HEK293 (cell line): ENCODE results near the gene INSRR.

Experiments used
- CTCF ChIA-PET: fragments of 350-600 bp; formaldehyde crosslinking; extraction: SDS; loops from one replicate; lab custom pipeline; 2021; ENCODE audit warnings: antibody characterized with exemption; lab: Yijun Ruan, JAX
- POLR2A ChIA-PET: fragments of 300-600 bp; formaldehyde crosslinking; extraction: SDS; loops from one replicate; lab custom pipeline; 2020; ENCODE audit warnings: antibody characterized with exemption, inconsistent platforms; lab: Yijun Ruan, JAX
- H3K27ac ChIP-seq: fragments of 200-500 bp; sonication (Bioruptor generic); 2 replicates; pipeline ENCODE4 v1.5.1; 2014; ENCODE audit warnings: low read depth, low read length, control low read depth, inconsistent platforms; ENCODE audit errors: extremely low read depth
- H3K36me3 ChIP-seq, 2 experiments: fragments of 200-500 bp in 1 of 2; sonication (Bioruptor generic) in 1 of 2; 1 replicate in 1 of 2; 2 replicates in 1 of 2; pipeline ENCODE4 v1.5.1; 2014 to 2017; ENCODE audit warnings: inconsistent platforms in 2 of 2, low read length in 2 of 2; ENCODE audit not compliant: control insufficient read depth in 2 of 2, insufficient read depth in 1 of 2
- H3K4me1 ChIP-seq: fragments of 200-500 bp; sonication (Bioruptor generic); 2 replicates; pipeline ENCODE4 v1.5.1; 2014; ENCODE audit warnings: mild to moderate bottlenecking, low read length, inconsistent platforms; ENCODE audit not compliant: control insufficient read depth, insufficient read depth
- H3K4me3 ChIP-seq: 2 replicates; pipeline ENCODE4 v1.5.1; 2011; ENCODE audit warnings: low read depth, mild to moderate bottlenecking, control low read depth, low read length, moderate library complexity
- H3K9me3 ChIP-seq: fragments of 200-500 bp; sonication (Bioruptor generic); 2 replicates; pipeline ENCODE4 v1.5.1; 2014; ENCODE audit warnings: low read depth, low read length, inconsistent platforms; ENCODE audit not compliant: control insufficient read depth, insufficient read depth
- EGR2 ChIP-seq: fragments of 450-650 bp; formaldehyde crosslinking; IDR thresholded peaks from 2 replicates; pipeline ENCODE4 v1.5.1; 2016; ENCODE audit warnings: low read depth, missing biosample characterization, missing genetic modification characterization
- GLIS1 ChIP-seq: fragments of 450-650 bp; formaldehyde crosslinking; IDR thresholded peaks from 2 replicates; pipeline ENCODE4 v1.5.1; 2016; ENCODE audit warnings: missing biosample characterization, missing genetic modification characterization
- HOXC10 ChIP-seq: sonication (generic); formaldehyde crosslinking; IDR thresholded peaks from 2 replicates; pipeline ENCODE4 v1.8.1; 2023; ENCODE audit warnings: mild to moderate bottlenecking, missing genetic modification reagents
- KLF8 ChIP-seq: fragments of 450-650 bp; formaldehyde crosslinking; IDR thresholded peaks from 2 replicates; pipeline ENCODE4 v1.5.1; 2016; ENCODE audit warnings: missing biosample characterization, missing genetic modification characterization
- PRDM1 ChIP-seq: fragments of 450-650 bp; formaldehyde crosslinking; IDR thresholded peaks from 2 replicates; pipeline ENCODE4; 2016; ENCODE audit warnings: missing biosample characterization, missing genetic modification characterization
- PRDM6 ChIP-seq: fragments of 450-650 bp; formaldehyde crosslinking; IDR thresholded peaks from 2 replicates; pipeline ENCODE4 v1.5.1; 2017; ENCODE audit warnings: missing biosample characterization, missing genetic modification characterization
- SP2 ChIP-seq: fragments of 450-650 bp; formaldehyde crosslinking; IDR thresholded peaks from 2 replicates; pipeline ENCODE4 v1.5.1; 2016; ENCODE audit warnings: missing biosample characterization, missing genetic modification characterization
- SP3 ChIP-seq: fragments of 450-650 bp; formaldehyde crosslinking; IDR thresholded peaks from 2 replicates; pipeline ENCODE4 v1.5.1; 2016; ENCODE audit warnings: missing biosample characterization, missing genetic modification characterization
- SP7 ChIP-seq: fragments of 450-650 bp; formaldehyde crosslinking; IDR thresholded peaks from 2 replicates; pipeline ENCODE4 v1.5.1; 2016; ENCODE audit warnings: missing biosample characterization, missing genetic modification characterization
- ZFHX2 ChIP-seq: fragments of 450-650 bp; formaldehyde crosslinking; conservative IDR thresholded peaks from 2 replicates; pipeline ENCODE4 v1.5.1; 2016; ENCODE audit warnings: missing biosample characterization, missing genetic modification characterization
- ZNF133 ChIP-seq: fragments of 450-650 bp; formaldehyde crosslinking; IDR thresholded peaks from 2 replicates; pipeline ENCODE4 v1.5.1; 2016; ENCODE audit warnings: missing biosample characterization, missing genetic modification characterization
- ZNF18 ChIP-seq: fragments of 450-650 bp; formaldehyde crosslinking; IDR thresholded peaks from 2 replicates; pipeline ENCODE4 v1.5.1; 2016; ENCODE audit warnings: missing biosample characterization, missing genetic modification characterization
- ZNF214 ChIP-seq: fragments of 450-650 bp; formaldehyde crosslinking; IDR thresholded peaks from 2 replicates; pipeline ENCODE4 v1.5.1; 2017; ENCODE audit warnings: missing biosample characterization, mild to moderate bottlenecking, missing genetic modification characterization, borderline replicate concordance
- ZNF274 ChIP-seq, 2 experiments: fragments of 200-500 bp in 1 of 2; fragments of 450-650 bp in 1 of 2; sonication (Bioruptor generic) in 1 of 2; formaldehyde crosslinking in 1 of 2; IDR thresholded peaks; 2 replicates each; pipeline versions ENCODE4 v1.5.1 to v1.6.1; 2014 to 2016; ENCODE audit warnings: borderline replicate concordance in 1 of 2, inconsistent platforms in 1 of 2, low read length in 1 of 2, missing biosample characterization in 1 of 2, missing genetic modification characterization in 1 of 2
- ZNF302 ChIP-seq: fragments of 450-650 bp; formaldehyde crosslinking; IDR thresholded peaks from 2 replicates; pipeline ENCODE4 v1.5.1; 2016; ENCODE audit warnings: missing biosample characterization, missing genetic modification characterization, low read depth
- ZNF354C ChIP-seq: fragments of 450-650 bp; formaldehyde crosslinking; IDR thresholded peaks from 2 replicates; pipeline ENCODE4 v1.5.1; 2016; ENCODE audit warnings: missing biosample characterization, missing genetic modification characterization, low read depth, borderline replicate concordance
- ZNF366 ChIP-seq: fragments of 450-650 bp; formaldehyde crosslinking; conservative IDR thresholded peaks from 2 replicates; pipeline ENCODE4 v1.5.1; 2016; ENCODE audit warnings: missing biosample characterization, missing genetic modification characterization
- ZNF394 ChIP-seq: fragments of 450-650 bp; formaldehyde crosslinking; IDR thresholded peaks from 2 replicates; pipeline ENCODE4 v1.5.1; 2016; ENCODE audit warnings: missing biosample characterization, missing genetic modification characterization, mild to moderate bottlenecking, moderate library complexity, borderline replicate concordance
- ZNF416 ChIP-seq: fragments of 450-650 bp; formaldehyde crosslinking; IDR thresholded peaks from 2 replicates; pipeline ENCODE4 v1.5.1; 2016; ENCODE audit warnings: missing biosample characterization, missing genetic modification characterization
- ZNF423 ChIP-seq: fragments of 450-650 bp; formaldehyde crosslinking; IDR thresholded peaks from 2 replicates; pipeline ENCODE4 v1.5.1; 2016; ENCODE audit warnings: missing biosample characterization, missing genetic modification characterization
- ZNF433 ChIP-seq: fragments of 450-650 bp; formaldehyde crosslinking; IDR thresholded peaks from 2 replicates; pipeline ENCODE4 v1.5.1; 2016; ENCODE audit warnings: missing biosample characterization, missing genetic modification characterization, low read depth
- ZNF510 ChIP-seq: fragments of 450-650 bp; formaldehyde crosslinking; IDR thresholded peaks from 2 replicates; pipeline ENCODE4 v1.5.1; 2018; ENCODE audit warnings: mild to moderate bottlenecking, missing genetic modification characterization, missing biosample characterization; ENCODE audit not compliant: insufficient replicate concordance
- ZNF544 ChIP-seq: fragments of 450-650 bp; formaldehyde crosslinking; IDR thresholded peaks from 2 replicates; pipeline ENCODE4 v1.5.0; 2017; ENCODE audit warnings: missing biosample characterization, missing genetic modification characterization
- ZNF560 ChIP-seq: fragments of 450-650 bp; formaldehyde crosslinking; IDR thresholded peaks from 2 replicates; pipeline ENCODE4 v1.5.1; 2017; ENCODE audit warnings: missing biosample characterization, missing genetic modification characterization, borderline replicate concordance
- ZNF585B ChIP-seq: fragments of 450-650 bp; formaldehyde crosslinking; IDR thresholded peaks from 2 replicates; pipeline ENCODE4 v1.5.1; 2016; ENCODE audit warnings: missing biosample characterization, missing genetic modification characterization
- ZNF670 ChIP-seq: fragments of 450-650 bp; formaldehyde crosslinking; IDR thresholded peaks from 2 replicates; pipeline ENCODE4 v1.5.1; 2016; ENCODE audit warnings: missing biosample characterization, missing genetic modification characterization, low read depth
- ZNF785 ChIP-seq: fragments of 450-650 bp; formaldehyde crosslinking; IDR thresholded peaks from 2 replicates; pipeline ENCODE4 v1.5.1; 2016; ENCODE audit warnings: missing biosample characterization, missing genetic modification characterization
- ZNF843 ChIP-seq: fragments of 450-650 bp; formaldehyde crosslinking; IDR thresholded peaks from 2 replicates; pipeline ENCODE4 v1.5.1; 2016; ENCODE audit warnings: missing biosample characterization, missing genetic modification characterization
- TF ChIP-seq, protein P1 (sequence below): fragments of 450-650 bp; formaldehyde crosslinking; IDR thresholded peaks from 2 replicates; pipeline ENCODE4 v1.5.1; 2017; ENCODE audit warnings: missing biosample characterization, mild to moderate bottlenecking, missing genetic modification characterization, moderate library complexity
- TF ChIP-seq, protein P2 (sequence below): fragments of 450-650 bp; formaldehyde crosslinking; IDR thresholded peaks from 2 replicates; pipeline ENCODE4 v1.5.1; 2016; ENCODE audit warnings: missing biosample characterization, missing genetic modification characterization
- TF ChIP-seq, protein P3 (sequence below): fragments of 450-650 bp; formaldehyde crosslinking; IDR thresholded peaks from 2 replicates; pipeline ENCODE4 v1.5.1; 2017; ENCODE audit warnings: missing biosample characterization, missing genetic modification characterization

The INSRR gene

GRCh38 chr1:156874572-156875340 is 15.8 kb upstream of the INSRR start:
- Histone ChIP-seq H3K27ac (no peak overlapping the region), H3K4me3 (no peak overlapping the region), H3K9me3 (no peaks in the 10 kb centered on the region), H3K4me1 (no peaks in the 10 kb centered on the region), H3K36me3 (no peaks in the 10 kb centered on the region)
- ChIA-PET POLR2A (no interaction called here), CTCF (interaction anchor here (0.6 to 3.1 kb wide), 6 partner anchors 15 to 275 kb away, joined by 3 to 12 read pairs (median 3); no protein-coding TSS in a partner anchor)
- no peak for TF ChIP-seq SP2 (tag by site-specific recombination)
- TF ChIP-seq ZNF274 (IDR thresholded peaks at IDR 0.05; ENCODE audit: low read length), result no peak
- TF ChIP-seq ZNF274 (tag by site-specific recombination; IDR thresholded peaks at IDR 0.05; ENCODE audit: borderline replicate concordance), result no peak
- no peak for TF ChIP-seq ZNF394 (tag by site-specific recombination)
- TF ChIP-seq ZNF785, result no peak
- TF ChIP-seq ZNF302 (tag by site-specific recombination), result no peak
- TF ChIP-seq ZNF354C (tag by site-specific recombination), result no peak
- TF ChIP-seq, protein P1, sequence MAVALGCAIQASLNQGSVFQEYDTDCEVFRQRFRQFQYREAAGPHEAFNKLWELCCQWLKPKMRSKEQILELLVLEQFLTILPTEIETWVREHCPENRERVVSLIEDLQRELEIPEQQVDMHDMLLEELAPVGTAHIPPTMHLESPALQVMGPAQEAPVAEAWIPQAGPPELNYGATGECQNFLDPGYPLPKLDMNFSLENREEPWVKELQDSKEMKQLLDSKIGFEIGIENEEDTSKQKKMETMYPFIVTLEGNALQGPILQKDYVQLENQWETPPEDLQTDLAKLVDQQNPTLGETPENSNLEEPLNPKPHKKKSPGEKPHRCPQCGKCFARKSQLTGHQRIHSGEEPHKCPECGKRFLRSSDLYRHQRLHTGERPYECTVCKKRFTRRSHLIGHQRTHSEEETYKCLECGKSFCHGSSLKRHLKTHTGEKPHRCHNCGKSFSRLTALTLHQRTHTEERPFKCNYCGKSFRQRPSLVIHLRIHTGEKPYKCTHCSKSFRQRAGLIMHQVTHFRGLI (tag by site-specific recombination), result no peak
- TF ChIP-seq HOXC10 (CRISPR knock-in tag), result no peak
- peak; percentile 96 for TF ChIP-seq ZFHX2 (tag by site-specific recombination)
- TF ChIP-seq SP7, result no peak
- TF ChIP-seq ZNF510 (tag by site-specific recombination), result no peak
- no peak for TF ChIP-seq ZNF18 (tag by site-specific recombination)
- no peak for TF ChIP-seq PRDM6 (tag by site-specific recombination)
- peak; percentile 95 for TF ChIP-seq EGR2 (tag by site-specific recombination)
- TF ChIP-seq ZNF560, result no peak
- TF ChIP-seq ZNF133 (tag by site-specific recombination), result no peak
- TF ChIP-seq GLIS1 (tag by site-specific recombination), result peak; percentile 49
- TF ChIP-seq, protein P2, sequence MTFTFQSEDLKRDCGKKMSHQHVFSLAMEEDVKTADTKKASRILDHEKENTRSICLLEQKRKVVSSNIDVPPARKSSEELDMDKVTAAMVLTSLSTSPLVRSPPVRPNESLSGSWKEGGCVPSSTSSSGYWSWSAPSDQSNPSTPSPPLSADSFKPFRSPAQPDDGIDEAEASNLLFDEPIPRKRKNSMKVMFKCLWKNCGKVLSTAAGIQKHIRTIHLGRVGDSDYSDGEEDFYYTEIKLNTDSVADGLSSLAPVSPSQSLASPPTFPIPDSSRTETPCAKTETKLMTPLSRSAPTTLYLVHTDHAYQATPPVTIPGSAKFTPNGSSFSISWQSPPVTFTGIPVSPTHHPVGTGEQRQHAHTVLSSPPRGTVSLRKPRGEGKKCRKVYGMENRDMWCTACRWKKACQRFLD, result no peak
- no peak for TF ChIP-seq ZNF366 (tag by site-specific recombination)
- TF ChIP-seq ZNF214 (tag by site-specific recombination), result no peak
- no peak for TF ChIP-seq ZNF433 (tag by site-specific recombination)
- TF ChIP-seq ZNF670 (tag by site-specific recombination), result no peak
- TF ChIP-seq, protein P3, sequence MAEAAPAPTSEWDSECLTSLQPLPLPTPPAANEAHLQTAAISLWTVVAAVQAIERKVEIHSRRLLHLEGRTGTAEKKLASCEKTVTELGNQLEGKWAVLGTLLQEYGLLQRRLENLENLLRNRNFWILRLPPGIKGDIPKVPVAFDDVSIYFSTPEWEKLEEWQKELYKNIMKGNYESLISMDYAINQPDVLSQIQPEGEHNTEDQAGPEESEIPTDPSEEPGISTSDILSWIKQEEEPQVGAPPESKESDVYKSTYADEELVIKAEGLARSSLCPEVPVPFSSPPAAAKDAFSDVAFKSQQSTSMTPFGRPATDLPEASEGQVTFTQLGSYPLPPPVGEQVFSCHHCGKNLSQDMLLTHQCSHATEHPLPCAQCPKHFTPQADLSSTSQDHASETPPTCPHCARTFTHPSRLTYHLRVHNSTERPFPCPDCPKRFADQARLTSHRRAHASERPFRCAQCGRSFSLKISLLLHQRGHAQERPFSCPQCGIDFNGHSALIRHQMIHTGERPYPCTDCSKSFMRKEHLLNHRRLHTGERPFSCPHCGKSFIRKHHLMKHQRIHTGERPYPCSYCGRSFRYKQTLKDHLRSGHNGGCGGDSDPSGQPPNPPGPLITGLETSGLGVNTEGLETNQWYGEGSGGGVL (tag by site-specific recombination), result peak; percentile 48; the same call in 1 of the 2 replicates
- no peak for TF ChIP-seq SP3 (tag by site-specific recombination)
- no peak for TF ChIP-seq ZNF544 (tag by site-specific recombination)
- no peak for TF ChIP-seq ZNF416 (tag by site-specific recombination)
- no peak for TF ChIP-seq KLF8 (tag by site-specific recombination)
- TF ChIP-seq ZNF423 (tag by site-specific recombination), result no peak
- no peak for TF ChIP-seq ZNF843 (tag by site-specific recombination)
- TF ChIP-seq ZNF585B (tag by site-specific recombination), result no peak
- no peak for TF ChIP-seq PRDM1 (tag by site-specific recombination)
